ENCODE data around the gene CDH4.

The CDH4 gene

DNA sequence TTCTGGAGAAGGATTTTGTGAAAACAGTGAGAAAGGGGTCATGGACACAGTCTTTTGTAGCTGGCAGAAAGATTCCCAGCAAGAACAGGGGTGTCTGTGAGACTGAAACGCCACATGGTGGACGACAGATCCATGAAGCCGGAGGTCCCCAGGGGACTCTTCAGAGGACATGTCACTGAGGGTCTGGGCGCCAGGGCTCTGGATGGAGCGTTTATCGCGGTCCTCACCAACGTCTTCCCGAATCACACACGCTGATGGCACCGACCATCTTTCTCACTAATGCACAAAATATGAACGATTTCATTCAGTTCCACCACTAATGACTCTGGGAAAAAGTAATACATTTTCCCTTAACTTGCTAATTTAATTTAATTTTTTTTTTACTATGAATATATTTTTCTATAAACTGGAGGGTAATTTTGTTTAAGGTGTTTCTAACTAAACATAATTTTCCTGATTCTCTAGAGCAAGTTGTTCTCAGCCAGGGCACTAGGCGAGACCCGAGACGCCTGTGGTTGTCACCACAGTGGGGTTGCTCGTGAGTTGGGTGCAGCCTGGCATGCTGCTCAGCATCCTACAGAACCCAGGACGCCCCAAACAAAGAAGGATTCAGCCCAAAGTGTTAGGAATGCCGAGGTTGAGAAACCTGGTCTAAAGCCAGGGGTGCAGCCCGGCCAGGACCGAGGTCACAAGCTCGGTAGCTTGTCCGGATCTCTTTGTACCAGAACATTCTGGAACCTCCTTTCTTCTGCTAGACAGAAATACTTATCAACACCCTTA lies 507.4 kb downstream of the CDH4 start:
- H3K27ac ChIP-seq = no peak overlapping the region
- DNase-seq (ENCODE audit: low read depth, low spot score) = no peak

DNA sequence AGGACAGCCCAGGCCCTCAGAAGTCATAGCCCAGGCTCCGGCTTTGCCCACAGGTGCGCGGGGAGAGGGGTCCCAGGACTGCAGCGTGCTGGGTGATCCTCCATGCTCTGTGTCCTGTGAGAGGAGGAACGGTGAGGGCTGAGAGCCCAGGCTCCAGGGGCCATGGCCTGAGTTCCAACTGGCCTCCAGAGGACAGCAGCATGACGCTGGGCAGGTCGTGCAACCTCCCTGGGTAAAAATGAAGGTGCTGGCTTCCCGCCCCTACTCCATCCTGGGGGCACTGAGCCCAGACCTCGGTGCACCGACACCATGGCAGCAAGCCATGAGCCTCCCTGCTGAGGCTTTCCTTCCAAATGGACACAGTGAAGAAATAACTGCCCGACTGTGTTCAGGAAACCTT lies 508.3 kb downstream of the CDH4 start:
- no peak overlapping the region for H3K27ac ChIP-seq
- no peak for DNase-seq (ENCODE audit: low read depth, low spot score)

DNA sequence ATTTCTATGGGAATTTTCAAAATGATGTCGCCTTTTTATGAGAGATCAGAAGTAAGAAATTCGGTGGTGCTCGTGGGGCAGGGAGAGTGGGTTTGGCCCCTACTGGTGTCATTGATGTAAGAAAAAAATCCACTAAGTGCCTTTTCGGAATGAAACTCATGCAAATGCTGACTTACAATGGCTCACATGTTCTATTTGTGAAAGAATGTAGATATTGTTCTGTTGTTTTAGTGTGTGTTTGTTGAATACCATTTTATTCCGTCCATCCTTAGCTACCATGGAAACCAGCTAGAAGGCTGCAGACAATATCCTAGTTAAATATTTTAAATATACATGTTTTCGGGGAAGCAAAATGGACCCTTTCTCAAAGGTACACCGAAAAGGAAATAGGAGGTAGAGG lies 508.7 kb downstream of the CDH4 start:
- no peak overlapping the region for H3K27ac ChIP-seq
- no peak for DNase-seq (ENCODE audit: low read depth, low spot score)

DNA sequence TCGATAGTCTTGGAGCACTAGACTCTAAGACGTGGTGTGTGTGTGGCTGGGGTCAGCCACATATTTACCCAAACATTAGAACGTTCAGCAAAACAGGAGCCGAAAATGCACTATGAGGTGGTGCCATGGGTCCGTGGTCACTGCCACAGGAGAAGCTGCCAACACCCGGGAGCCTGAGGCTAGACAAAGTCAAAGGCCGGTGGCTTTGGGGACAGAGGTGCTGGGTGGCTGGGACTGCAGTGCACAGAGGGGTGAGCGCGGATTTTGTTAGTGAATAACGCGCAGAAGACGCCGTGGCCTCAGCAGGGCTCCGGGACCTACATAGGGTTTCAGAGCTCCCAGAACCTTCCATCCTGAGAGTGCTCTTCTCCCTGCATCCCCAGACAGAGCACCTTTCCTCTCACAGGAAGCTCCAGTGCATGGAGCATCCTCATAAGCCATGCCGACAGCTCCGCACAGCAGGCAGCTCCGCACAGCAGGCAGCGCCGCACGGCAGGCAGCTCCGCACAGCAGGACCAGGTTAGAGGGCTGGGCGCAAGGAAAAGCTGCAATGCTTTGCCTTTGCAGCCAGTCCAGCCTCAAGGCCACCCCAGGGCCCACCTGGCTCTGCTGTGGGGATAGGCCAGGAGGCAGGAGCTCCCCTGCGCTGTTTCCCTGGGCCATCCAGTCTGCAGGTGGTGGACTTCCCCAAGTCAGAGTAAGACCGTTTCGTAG lies 509.5 kb downstream of the CDH4 start:
- no peak for DNase-seq (ENCODE audit: low read depth, low spot score)

DNA sequence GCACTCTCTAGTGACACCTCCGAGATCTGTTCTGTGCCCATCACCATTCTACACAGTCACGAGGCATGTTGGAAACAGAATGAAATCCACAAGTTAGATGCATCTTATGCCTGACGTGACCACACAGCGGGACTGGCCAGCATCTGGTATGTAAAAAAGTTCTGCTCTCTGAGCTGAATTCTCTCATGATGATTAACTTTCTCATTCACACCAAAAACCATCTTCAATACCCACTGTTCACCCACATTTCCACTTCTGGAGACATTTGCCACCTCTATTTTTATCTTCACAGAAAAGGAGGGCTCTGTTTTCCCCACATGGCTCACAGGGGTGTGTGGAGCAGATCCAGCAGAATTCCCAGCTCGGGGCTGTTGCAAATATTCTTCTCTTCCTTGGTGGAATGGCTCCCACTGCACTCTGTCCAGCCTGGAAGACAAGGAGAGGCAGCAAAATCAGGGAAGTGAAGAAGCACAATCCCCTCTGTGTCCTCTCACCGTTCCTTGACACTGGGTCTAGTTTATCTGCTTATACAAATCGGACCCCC lies 510.2 kb downstream of the CDH4 start:
- H3K27ac ChIP-seq = no peak overlapping the region
- no peak for DNase-seq (ENCODE audit: low read depth, low spot score)

More for the DNA sequence above, 509.5 kb downstream of the CDH4 start:
- H3K27ac ChIP-seq = no peak overlapping the region

DNA sequence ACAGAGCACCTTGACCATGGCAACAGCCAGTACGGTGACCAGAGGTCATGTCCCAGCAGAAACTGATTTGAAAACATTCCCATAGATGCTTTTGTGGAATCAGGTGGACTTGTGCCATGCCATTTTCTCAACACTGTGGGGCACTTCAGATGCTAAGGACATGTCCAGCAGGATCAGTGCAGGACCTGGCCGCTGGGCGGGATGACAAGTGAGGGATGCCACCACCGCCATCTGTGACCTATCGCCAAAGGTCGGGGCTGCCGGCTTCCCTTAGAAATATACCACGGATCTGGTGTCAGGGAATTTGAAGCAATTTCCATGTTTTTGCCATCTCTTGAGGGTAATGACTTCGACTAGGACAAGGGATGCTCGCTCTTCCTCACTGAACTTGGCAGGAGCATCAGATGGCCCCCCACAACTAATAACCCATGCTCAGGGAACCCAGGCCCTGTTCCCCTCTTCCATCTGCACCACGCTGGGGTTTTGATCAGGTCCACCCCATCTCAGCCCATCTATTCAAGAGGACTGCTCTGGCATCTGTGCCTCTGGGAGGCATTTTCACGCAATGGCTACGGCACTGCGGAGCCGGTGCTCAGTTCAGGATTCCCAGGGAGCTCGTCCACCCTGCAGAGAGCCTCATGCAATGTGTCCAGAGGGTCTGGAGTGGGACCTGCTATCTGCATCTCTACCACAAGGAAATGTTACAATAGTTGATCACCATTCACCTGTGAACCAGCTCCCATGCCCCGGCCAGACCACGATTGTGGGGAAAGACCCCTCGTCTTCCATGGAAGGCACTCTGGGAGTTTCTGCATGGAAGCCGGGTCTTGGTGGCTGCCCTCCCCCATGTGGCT lies 511.1 kb downstream of the CDH4 start:
- no peak for DNase-seq (ENCODE audit: low read depth, low spot score)
- H3K27ac ChIP-seq = no peak overlapping the region

DNA sequence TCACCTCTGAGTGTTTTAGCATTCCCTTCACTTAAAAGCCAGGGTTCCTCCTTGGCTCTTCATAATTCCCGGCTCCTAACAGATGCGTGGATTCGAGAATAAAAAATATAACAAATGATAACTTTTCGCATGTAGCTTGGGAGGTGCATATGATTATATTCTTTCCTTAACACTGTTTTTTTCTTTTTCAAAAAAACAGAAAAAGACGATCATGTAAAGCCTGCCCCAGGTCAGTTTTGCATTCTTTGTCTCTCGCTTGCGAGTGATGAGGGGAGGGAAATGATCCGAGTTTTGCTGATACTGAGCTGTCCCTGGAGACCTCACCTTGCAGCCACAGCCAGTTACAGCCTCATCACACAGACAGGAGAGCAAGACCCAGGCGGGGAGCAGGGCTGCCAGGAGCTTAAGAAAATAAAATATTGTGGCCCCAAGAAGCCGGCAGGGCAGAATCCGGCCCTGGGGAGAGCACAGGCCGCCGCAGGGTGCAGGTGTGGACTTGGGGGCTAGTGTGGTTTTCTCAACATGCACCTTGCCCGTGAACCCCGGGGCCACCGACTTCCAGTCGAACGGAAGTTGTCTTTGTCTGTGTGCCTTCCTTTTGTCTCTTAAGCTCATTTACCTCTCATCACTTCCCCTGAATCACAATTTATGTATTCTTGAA lies 511.8 kb downstream of the CDH4 start:
- DNase-seq (ENCODE audit: low read depth, low spot score) = no peak
- no peak overlapping the region for H3K27ac ChIP-seq

DNA sequence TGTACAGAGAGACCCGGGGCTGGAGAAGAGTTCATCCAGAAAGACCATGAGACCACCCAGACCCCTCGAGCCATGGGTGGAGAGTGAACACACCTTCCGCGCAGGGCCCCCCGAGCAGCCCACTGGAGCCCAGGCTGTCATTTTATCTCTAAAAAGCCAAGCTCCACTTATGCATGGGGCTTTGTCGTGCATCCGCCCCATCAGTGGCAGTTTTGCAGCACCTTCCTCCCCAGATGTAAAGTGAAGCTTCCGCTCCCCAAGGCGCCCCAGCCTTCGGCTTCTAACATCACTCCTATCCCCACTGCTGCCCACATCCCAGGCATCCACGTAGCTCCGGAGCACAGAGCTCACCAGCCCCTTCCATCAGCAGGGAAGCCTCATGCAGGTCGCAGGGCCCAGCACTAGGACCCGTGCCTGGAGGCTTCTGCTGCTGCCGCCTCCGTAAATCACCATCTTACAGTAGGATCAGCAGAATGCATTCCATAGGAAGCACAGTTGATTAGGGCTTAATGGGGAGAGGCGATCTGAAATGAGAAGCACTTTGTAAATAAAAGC lies 512.5 kb downstream of the CDH4 start:
- no peak for DNase-seq (ENCODE audit: low read depth, low spot score)
- no peak overlapping the region for H3K27ac ChIP-seq

DNA sequence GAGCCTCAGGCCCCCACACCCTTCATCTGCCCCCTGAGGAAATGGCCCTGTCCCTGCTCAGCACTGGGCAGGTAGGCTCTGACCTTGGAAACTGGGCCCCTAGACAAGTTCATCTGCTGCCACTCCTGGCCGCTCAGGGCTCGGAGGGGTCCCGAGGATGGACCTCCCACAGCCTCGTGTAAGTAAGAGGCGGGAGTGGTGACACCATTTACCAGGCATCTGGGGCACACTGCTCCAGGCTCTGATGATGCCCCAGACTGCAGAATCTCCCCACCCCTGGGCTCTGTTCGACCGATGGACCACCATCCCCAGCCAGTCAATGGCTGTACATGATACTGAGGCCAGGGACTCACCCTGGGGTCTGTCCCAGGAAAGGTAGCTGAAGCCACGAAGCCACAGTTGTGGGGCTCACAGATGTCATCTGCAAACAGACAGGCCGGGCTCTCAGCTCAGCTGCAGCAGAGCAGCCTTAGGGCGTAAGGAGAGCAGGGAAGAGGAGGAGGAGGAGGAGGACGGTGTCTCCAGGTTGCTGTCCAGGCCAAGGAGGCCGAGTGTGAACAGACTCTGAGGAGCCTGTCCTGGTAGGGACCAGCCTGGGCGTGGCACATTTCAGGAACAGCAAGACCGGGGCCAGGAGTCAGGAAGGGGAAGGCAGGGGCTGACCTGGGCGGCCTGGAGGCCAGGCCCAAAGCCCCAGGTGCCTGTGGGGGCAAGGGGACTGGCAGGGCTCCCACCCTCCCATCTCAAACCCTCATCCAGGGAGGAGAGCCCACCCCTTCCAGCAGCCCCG lies 513.2 kb downstream of the CDH4 start:
- H3K27ac ChIP-seq = no peak overlapping the region
- no peak for DNase-seq (ENCODE audit: low read depth, low spot score)

DNA sequence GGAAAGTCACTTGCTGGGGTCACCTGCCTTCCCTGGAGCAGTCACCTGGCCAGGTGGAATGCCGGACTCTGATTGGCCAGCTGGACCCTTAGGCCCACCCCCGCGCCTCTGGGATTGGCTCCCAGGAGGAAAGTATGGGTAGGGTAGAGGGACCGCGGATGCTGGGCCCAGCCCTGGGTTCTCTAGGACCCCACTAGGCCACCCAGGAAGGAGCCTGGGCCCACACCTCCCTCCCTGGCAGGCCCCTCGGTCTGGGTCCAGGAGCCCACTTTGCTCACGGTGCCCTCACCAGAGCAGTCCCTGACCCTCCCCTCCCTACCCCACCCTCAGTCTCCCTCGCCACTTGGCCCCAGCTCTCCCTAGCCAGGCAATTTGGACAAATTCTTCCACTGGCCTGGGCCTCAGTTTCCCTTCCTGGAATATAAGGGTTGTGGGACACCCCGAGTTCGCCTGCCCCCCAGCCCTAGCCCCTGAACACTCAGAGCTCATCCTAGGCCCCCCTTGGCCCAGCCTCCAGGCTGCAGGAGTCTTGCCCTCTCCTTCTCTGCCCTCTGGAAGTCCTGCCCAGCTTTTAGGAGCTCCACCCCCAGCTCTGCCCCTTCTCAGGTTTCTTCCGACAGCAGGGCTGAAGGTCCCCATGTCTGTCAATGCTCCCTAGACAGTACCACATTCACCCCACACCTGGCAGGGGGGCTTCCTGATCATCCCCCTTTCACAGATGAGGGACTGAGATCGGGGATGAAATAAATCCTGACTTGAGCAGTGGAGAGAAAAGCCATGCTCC lies 514.0 kb downstream of the CDH4 start:
- DNase-seq (ENCODE audit: low read depth, low spot score) = no peak

DNA sequence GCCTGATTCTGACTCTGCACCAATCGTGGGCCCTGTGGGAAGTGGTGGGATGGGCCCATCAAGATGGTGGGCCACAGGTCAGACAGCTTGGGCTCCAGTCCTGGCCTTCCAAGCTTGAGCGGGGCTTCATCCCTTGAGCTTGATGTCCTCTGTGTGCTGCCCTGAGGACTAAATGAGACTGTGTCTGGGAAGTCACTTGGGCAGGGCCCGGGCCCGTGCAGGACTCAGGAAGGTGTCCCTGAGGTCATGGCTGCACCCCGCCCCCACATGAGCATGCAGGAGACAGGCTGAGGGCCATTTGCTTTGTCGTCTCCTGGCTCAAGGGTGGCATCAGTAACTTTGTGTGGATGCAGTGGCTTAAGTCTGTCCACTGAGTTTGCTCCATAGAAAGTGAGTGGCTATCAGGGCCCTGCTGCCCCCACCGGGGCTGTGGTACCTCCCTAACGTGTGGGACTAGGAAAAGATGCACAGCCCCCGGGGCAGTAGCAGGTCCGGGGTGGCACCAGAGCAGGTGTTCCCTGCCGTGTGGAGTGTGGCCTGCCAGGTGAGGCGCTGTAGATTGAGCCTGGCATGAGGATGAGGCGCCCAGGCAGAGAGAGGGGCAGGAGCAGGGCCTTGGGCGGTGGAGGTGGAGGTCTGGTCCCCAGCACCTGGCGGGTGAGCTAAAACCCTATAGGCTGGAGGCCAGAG lies 515.0 kb downstream of the CDH4 start:
- H3K27ac ChIP-seq = no peak overlapping the region
- no peak for DNase-seq (ENCODE audit: low read depth, low spot score)

More for the DNA sequence above, 514.0 kb downstream of the CDH4 start:
- no peak overlapping the region for H3K27ac ChIP-seq

DNA sequence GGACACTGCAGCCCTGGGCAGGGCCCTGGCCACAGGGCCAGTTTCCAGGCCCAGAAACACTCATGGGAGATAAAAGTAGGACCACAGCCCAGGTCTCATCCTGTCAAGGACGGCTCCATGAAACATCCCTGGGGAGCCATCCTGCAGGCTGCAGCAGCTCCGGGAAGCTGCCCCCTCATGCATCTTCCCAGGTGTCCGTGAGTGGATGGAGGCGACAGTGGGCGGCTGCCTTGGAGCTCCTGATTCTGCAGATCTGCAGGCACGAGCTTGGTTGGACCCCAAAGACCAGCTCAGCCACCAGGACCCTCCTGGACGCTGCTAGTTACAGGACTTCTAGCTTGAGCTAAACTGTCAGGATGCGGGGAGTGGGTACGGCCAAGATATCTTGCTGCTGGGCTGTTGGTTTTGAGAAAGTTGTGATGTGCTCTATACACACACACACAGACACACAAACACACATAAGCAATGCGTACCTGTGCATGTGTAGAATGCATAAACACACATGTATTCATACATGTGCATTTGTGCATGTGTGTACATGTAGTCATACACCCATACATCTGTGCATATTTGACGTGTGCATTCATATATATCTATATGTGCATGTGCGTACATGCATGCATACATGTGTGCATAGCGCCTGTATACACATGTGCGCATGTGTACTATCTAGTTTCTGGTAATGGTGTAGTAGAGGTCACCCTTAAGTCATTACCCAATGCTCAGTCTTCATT lies 515.9 kb downstream of the CDH4 start:
- no peak for DNase-seq (ENCODE audit: low read depth, low spot score)

DNA sequence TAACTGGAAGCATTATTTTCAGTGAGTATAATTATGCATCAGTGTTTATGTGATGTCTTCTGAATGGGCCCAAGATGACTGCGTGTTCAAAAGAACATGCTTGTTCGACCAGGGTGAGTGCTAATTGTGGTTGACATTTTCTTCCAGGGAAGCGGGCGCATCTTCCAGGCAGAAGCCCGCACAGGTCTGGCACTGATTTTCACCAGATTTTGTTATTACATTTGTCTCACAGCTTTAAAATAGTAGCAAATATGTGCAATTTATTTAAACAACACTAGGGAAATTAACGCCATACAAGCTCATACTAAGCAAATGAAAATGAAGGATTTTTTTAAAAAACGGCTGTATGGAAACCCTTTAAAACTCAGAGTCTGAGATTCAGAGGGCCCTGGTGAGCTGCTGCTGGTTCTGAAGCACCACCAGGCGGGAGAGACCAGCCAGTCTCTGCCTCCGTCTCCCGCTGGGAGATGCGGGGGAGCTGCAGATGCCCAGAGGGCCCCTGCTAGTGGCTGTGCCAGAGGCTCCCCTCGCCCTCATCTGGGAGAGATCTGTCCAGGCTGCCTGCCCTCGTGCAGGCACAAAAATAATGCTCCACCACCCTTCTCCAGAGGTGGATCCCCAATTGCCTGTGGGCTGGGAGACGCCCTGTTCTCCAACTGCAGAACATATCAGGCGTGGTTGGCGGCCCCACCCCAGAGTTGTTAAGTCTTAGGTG lies 516.7 kb downstream of the CDH4 start:
- DNase-seq (ENCODE audit: low read depth, low spot score) = no peak
- no peak overlapping the region for H3K27ac ChIP-seq

More for the DNA sequence above, 515.9 kb downstream of the CDH4 start:
- H3K27ac ChIP-seq = no peak overlapping the region

DNA sequence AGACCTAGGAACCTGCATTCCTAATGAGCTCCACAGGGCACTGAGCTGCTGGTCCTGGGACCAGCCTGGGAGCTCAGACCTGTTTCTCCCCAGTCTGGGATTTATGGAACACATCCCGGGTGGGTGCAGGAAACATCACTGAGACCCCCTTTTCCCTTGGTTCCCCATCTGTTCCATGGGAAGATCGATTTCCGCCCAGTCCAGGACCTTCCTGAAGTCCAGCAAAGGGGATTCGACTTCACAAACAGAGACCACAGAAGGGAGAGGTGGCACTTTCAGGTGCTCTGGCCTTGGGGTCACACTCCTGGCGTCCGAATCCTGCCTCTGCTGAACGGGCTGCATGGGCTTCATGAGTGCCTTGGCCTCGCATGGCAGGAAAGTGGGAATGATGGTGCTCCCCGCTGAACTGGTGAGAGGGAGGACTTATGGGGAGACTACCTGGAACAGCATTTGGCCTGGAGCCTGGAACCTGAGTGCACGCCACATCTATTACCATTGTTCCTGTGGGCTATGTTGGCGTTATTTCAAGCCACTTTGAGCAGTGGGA lies 517.3 kb downstream of the CDH4 start:
- no peak overlapping the region for H3K27ac ChIP-seq
- DNase-seq (ENCODE audit: low read depth, low spot score) = no peak

DNA sequence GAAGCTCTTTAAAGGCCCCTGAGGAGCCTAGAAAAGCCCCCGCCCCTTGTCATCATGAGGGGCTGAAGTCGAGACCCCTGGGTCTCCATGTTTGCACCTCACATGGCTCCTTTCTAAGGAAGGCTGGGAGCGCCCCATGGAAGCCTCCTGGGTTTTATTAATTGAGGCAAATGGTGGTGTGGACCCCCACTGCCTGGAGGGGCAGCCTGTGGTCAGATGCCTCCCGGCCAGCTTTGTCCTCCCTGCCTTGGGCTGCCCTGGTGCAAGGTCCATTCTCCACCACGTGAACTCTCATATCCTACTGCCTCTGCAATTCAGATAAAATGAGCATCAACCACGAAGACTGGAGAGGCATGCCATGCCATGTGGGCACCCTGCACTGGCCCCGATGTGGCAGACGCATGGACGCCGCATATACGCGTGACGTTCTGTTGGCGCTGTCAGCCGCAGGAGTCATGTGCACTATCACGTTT lies 518.1 kb downstream of the CDH4 start:
- no peak overlapping the region for H3K27ac ChIP-seq
- DNase-seq (ENCODE audit: low read depth, low spot score) = no peak

DNA sequence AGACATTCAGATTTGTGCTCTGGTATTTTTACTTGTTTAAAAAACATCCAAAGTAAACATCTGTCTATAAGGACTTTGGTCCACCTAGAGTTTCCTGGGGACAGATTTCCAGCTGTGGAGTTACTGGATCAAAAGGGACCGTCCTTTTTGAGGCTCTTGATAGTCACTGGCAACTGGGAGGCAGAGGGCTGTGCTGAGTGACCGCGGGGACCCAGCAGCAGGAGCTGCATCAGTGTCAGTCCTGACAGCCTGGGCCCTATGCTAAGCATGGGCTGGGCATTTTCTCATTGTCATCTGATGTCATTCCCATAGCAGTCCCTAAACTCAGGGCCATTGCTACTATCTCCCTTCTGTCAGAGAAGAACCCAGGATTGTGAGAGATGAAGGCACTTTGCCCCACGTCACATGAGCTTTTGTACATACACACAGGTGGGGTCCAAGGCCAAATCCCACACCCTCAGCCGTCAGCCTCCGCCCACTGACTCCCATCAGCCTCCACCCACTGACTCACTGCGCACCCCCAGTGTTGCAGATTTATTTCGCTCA lies 519.8 kb downstream of the CDH4 start:
- no peak for DNase-seq (ENCODE audit: low read depth, low spot score)

More for the DNA sequence above, 519.8 kb downstream of the CDH4 start:
- no peak overlapping the region for H3K27ac ChIP-seq
